ENCODE measurements around the gene EGFR.

EGFR gene

GRCh38 chr7:55073051-55073511 is 54.3 kb downstream of the EGFR start:
- TF ChIP-seq CTCF (IDR thresholded peaks at IDR 0.05), result no peak

GRCh38 chr7:55073976-55074528 is 55.2 kb downstream of the EGFR start:
- TF ChIP-seq CTCF (IDR thresholded peaks at IDR 0.05), result no peak

GRCh38 chr7:55075464-55076021 is 56.7 kb downstream of the EGFR start:
- no peak for TF ChIP-seq CTCF (IDR thresholded peaks at IDR 0.05)

- no peak for TF ChIP-seq CTCF (IDR thresholded peaks at IDR 0.05)
Measured at GRCh38 chr7:55077561-55078410, 59.0 kb downstream of the EGFR start.

- TF ChIP-seq CTCF (IDR thresholded peaks at IDR 0.05), result no peak
Measured at GRCh38 chr7:55078465-55079372, 59.9 kb downstream of the EGFR start.

- TF ChIP-seq CTCF (IDR thresholded peaks at IDR 0.05), result no peak
Measured at GRCh38 chr7:55080000-55080623, 61.3 kb downstream of the EGFR start.

GRCh38 chr7:55081068-55081467 is 62.3 kb downstream of the EGFR start:
- no peak for TF ChIP-seq CTCF (IDR thresholded peaks at IDR 0.05)
